Motor neuron (in vitro differentiated cells): ENCODE results near the gene ABCA8. TPM values are rescaled to one million over a fixed set of nuclear protein-coding genes. Genes with fewer than 3 reads are reported as not detected.

Experiments used
- ATAC-seq, 8 experiments: fragments of 200-7000 bp; cut with Tn5 transposase; replicated peaks in 6 of 8; 2 replicates each; pipeline ENCODE4 v1.8.0; 2021; ENCODE audit warnings: mild to moderate bottlenecking in 8 of 8, moderate library complexity in 8 of 8
- H3K27ac ChIP-seq, 2 donors: fragments of 250-450 bp; sonication (Bioruptor Pico); 2 replicates each; pipeline ENCODE4 v1.9.0; 2021; ENCODE audit warnings: antibody characterized with exemption in 2 of 2, mild to moderate bottlenecking in 2 of 2, moderate library complexity in 1 of 2
- H3K4me1 ChIP-seq, 2 donors: fragments of 250-450 bp; sonication (Bioruptor Pico); replicated peaks in 1 of 2; 2 replicates each; pipeline ENCODE4 v1.6.1; 2021; ENCODE audit warnings: antibody characterized with exemption in 2 of 2, mild to moderate bottlenecking in 2 of 2, moderate library complexity in 1 of 2
- H3K4me3 ChIP-seq, 5 donors: fragments of 250-450 bp; sonication (Bioruptor Pico); 2 replicates each; pipeline ENCODE4 v1.9.0; 2021; ENCODE audit warnings: antibody characterized with exemption in 5 of 5, mild to moderate bottlenecking in 5 of 5, moderate library complexity in 4 of 5
- WGBS, 10 experiments: fragments of 450-650 bp; shearing (Covaris generic); methylation state at CpG; one replicate each; pipeline ENCODE4 v1.0.0; 2022; 5-methylcytosine and 5-hydroxymethylcytosine counted together
- in situ Hi-C, 9 experiments: fragments of 400-800 bp; cut with MboI; loops; one replicate each; pipeline ENCODE4 v1.15.0; 2021; ENCODE audit warnings: low sequenced_read_pairs in 9 of 9, low pct_unique_long_range_greater_than_20kb in 2 of 9; ENCODE audit not compliant: unreplicated experiment in 9 of 9
- total RNA-seq, 8 experiments: library from RNA; unstranded; fragments of 300-600 nt; gene quantifications; 2 replicates each; pipeline versions ENCODE4 v1.2.3 to v1.2.4, GENCODE V29; 2022

ABCA8 gene
- total RNA-seq, 8 experiments from 2014 or later = 0.05 to 81.8 (median 3.0) TPM

DNA sequence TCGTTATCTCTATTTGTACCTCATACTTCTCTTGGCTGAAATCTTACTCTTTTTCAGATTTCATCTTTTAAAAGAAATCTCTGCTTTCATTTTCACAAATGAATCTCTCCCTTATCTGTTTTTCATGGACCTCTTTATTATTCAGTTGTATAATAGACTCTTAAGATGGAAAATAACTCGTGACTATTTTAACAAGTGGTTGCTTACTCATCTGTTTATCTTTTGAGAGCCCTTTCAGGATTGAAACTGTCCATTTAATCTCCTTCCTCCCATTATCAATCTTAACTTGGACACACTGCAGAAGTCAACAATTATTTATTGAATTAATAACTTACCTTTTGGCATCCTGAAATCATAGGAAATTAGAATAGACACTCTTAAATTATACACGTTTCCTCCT is 68.8 kb downstream of the ABCA8 start:
- no peak for ATAC-seq
- WGBS, 10 experiments = 56 to 90% (median 78%) methylated on average over 2 to 3 of the region's 3 CpGs
- in situ Hi-C loops = no loop called here

DNA sequence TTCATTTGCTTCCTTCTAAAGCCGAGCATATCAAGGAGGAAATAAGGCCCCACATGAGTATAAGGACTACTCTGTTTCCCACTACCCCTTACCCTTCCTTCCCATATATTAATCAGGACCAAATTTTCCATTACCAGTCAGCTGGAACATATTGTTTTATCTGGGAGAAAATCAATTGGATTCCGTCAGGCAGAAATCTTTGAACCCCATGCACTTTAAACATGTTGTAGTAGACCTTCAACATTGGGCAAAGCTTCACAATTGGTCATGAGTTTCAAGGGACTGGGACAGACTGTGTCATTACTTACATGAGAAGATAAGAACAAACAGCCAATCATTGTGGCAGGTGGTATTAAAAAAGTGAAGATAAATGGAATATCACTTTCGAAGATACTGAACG is 70.3 kb downstream of the ABCA8 start:
- 13 to 100% (median 80%) methylated on average over 1 to 4 of the region's 4 CpGs for WGBS, 10 experiments
- no peaks in the 10 kb centered on the region for H3K4me1 ChIP-seq
- ATAC-seq = no peak
- no peak overlapping the region for H3K27ac ChIP-seq
- in situ Hi-C loops = no loop called here
- no peak overlapping the region for H3K4me3 ChIP-seq

More for the DNA sequence above, 68.8 kb downstream of the ABCA8 start:
- Histone ChIP-seq H3K4me3 (no peak overlapping the region), H3K27ac (no peak overlapping the region), H3K4me1 (no peaks in the 10 kb centered on the region)

DNA sequence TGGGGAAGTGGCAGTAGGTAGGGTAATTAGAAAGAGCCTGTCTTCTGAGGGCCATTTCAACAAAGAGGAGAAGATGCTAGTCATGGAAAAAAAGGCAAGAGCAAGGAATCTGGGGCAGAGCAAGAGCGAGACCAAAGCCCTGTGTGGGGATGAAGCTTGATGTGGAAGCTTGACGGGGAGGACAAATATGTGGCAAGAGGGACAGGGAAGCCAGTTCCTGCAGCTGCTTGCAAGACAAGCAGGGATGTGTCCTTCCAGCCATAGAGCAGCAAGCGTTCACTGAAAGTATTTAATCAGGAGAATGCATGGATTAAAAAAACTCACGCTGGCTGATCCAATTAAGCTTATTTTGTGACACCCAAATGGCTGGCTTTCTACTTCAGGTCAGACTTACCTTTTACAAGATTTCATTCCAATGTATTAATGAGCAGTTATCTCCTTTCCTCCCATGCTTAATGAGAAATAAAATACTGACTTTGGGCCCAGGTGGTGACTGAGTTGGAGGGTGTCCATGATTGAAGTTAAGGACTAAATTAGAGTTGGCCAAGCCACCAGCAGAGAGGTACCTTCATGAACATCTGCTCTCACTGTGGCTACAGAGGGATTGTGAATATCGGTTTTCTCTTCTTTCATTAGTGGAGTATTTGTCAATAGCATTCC is 76.8 kb downstream of the ABCA8 start:
- in situ Hi-C loops = no loop called here
- no peaks in the 10 kb centered on the region for H3K4me1 ChIP-seq
- ATAC-seq = no peak

DNA sequence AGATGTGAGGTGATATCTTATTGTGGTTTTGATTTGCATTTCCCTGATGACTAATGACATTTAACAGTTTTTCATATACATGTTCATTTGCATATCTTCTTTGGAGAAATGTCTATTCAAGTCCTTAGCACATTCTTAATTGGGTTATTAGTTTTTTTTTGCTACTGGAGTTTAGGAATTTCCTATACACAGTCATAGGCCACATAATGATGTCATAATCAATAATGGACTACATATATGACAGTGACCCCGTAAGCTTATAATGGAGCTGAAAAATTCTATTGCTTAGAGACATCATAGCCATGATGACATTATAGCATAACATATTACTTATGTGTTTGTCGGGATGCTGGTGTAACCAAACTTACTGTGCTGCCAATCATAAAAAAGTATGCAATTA is 83.7 kb downstream of the ABCA8 start:
- Histone ChIP-seq H3K4me1 (no peaks in the 10 kb centered on the region), H3K27ac (no peak overlapping the region), H3K4me3 (no peak overlapping the region)
- in situ Hi-C loops = no loop called here
- WGBS, 10 experiments = 57 to 100% (median 88%) methylated on average over 1 to 2 of the region's 2 CpGs; no CpG with 5 or more reads in 1 of the 10 experiments
- no peak for ATAC-seq

More for the DNA sequence above, 76.8 kb downstream of the ABCA8 start:
- WGBS, 10 experiments = 33 to 94% (median 80%) methylated on average over 1 to 5 of the region's 5 CpGs
- Histone ChIP-seq H3K4me3 (no peak overlapping the region), H3K27ac (no peak overlapping the region)

DNA sequence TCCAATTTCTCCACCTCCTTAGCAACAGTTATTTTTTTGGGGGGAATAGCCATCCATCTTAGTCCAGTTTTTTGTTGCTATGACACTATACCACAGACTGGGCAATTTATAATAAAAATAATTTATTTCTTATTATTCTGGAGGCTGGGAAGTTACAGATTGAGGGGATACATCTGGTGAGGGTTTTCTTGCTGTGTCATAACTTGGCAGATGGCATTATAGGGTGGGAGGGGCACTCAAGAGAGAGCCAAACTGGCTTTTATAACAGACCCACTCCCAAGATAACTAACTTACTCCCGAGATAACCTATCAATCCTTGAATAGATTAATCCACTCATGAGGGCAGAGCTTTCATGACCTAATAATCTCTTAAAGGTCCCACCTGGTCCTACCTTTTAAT is 84.2 kb downstream of the ABCA8 start:
- 36 to 100% (median 100%) methylated on average over 1 of the region's 1 CpG; no CpG with 5 or more reads in 3 of the 10 experiments for WGBS, 10 experiments
- in situ Hi-C loops = no loop called here

DNA sequence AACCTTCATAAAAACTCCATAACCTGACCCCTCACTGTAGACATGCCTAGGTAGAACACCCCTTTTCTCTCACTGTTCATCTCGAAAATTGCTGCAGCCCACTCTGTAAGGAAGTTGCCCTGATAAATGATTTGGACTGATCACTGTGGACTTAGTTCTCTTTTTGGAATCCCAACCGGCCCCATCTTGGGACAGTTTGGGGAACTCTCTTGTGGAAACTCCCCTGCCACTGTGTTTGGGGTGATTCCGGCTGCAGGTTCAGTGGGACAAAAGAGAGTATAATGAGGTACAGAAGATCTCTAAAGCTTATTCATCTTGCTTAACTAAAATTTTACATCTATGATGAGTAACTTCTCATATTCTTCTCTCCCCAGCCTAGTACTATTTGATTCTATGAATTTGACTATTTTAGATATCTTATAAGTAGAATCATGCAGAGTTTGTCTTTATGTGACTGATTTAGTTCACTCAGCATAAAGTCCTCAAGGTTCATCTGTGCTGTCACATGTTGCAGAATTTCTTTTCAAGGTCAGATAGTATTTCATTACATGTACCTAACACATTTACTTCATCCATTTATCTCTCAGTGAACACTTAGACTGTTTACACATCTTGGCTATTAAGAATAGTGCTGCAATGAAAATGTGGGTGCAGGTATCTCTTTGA is 84.9 kb downstream of the ABCA8 start:
- 60 to 100% (median 72%) methylated on average over 1 to 3 of the region's 3 CpGs; no CpG with 5 or more reads in 2 of the 10 experiments for WGBS, 10 experiments

More for the DNA sequence above, 84.2 kb downstream of the ABCA8 start:
- Histone ChIP-seq H3K27ac (no peak overlapping the region), H3K4me1 (no peaks in the 10 kb centered on the region), H3K4me3 (no peak overlapping the region)
- no peak for ATAC-seq

DNA sequence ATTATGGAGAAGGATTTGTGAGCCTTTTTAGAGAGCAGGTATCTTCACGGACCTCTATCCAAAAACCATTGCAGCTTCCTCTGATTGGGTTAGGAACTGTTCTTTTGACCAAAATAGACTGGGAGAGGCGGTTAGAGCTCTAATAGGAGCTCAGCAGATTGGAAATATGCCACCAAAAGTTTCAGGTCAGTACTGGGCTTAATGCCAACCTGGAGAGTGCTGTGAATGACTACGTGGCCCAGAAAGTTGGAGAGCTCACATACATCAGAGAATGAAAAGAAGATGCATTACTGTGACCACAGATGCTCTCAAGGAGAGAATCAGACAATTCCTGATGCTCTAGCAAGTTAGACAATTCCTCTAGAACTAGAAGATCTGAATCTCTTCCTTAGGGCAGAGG is 86.5 kb downstream of the ABCA8 start:
- in situ Hi-C loops = no loop called here
- WGBS, 10 experiments = 26 to 95% (median 63%) methylated on average over 2 to 3 of the region's 3 CpGs; no CpG with 5 or more reads in 4 of the 10 experiments
- no peak overlapping the region for H3K27ac ChIP-seq
- H3K4me3 ChIP-seq = no peak overlapping the region
- H3K4me1 ChIP-seq = no peaks in the 10 kb centered on the region
- ATAC-seq = no peak

More for the DNA sequence above, 84.9 kb downstream of the ABCA8 start:
- H3K27ac ChIP-seq = no peak overlapping the region
- in situ Hi-C loops = no loop called here
- no peak overlapping the region for H3K4me3 ChIP-seq
- no peak for ATAC-seq
- H3K4me1 ChIP-seq = no peaks in the 10 kb centered on the region

DNA sequence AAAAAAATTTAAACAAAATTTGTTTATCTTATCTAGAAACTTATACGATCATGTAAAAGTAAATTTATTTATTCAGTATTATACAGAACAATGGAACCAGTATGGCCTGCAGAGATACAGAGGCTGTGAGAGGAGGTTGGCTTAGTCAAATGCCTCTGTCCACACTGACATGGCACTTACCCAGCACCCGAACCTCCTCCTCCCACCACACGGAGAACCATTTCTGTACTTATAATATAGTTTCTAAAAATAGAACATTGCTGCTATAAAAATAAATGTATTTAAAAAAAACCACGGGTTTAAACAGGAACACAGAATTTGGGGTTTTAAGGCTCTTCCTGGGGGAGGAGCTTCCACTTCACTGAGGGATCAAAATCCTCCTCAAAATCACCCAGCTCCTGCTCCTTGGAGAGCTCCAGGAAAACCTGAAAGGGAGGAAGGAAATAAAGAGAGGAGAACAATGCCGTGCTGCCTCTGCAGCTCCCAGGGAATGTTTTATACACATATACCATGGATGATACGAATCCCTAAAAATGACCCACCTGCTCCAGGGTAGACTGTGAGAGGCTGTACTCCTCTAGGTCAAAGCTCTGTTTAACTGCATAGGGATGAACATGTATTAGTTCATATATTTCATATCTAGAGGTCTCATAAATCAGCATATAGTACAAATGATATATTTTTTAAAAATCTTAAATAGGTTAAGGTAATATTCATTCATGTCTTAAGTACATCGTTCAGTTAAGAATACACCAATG is 87.3 kb downstream of the ABCA8 start:
- in situ Hi-C loops = no loop called here
- ATAC-seq = no peak
- WGBS, 10 experiments = 48 to 100% (median 72%) methylated on average over 1 to 7 of the region's 7 CpGs
- H3K4me3 ChIP-seq = no peak overlapping the region
- no peaks in the 10 kb centered on the region for H3K4me1 ChIP-seq
- H3K27ac ChIP-seq = no peak overlapping the region

DNA sequence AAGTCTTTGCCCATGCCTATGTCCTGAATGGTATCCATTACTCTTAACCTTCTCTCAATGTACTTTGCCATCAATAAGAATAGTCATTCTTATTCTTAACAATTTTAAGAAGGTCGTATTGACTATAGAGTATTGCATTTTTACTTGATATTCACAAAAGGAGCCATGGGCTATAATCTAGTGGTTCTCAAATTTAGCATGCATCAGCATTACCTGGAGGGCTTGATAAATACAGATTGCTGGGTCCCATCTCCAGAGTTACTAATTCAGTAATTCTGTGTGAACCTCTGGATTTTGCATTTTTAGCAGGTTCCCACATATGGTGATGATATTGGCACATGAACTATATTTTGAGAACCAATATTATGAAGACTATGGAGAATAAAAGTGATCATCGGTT is 89.6 kb downstream of the ABCA8 start:
- WGBS, 10 experiments = 0 to 100% (median 64%) methylated on average over 1 to 2 of the region's 2 CpGs; no CpG with 5 or more reads in 2 of the 10 experiments
- no peak overlapping the region for H3K4me3 ChIP-seq
- no peak for ATAC-seq
- in situ Hi-C loops = no loop called here
- no peak overlapping the region for H3K27ac ChIP-seq
- no peaks in the 10 kb centered on the region for H3K4me1 ChIP-seq

DNA sequence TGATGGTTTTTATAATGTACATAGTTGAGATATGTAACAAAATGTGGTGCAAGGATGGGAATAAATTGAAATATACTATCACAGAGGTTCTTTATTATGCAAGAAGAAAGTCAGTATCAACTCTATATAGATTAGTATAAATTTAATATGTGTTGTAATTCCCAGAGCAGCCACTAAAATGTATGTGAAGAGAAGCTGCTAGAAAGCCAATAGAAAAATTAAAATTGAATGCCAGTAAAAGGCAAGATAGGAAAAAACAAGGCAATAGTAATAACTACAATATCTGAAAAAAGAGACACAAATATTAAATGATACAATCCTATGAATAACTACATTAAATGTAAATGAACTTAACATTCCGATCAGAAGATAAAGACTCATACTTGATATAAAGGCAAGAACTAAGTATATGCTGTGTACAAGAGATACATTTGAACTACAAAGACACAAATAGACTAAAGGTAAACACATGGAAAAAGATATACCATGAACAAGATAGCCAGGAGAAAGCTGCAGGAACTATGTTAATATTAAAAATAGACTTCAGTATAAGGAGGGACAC is 92.0 kb downstream of the ABCA8 start:
- Histone ChIP-seq H3K4me1 (no peaks in the 10 kb centered on the region), H3K27ac (no peak overlapping the region), H3K4me3 (no peak overlapping the region)
- WGBS, 10 experiments = 88 to 100% (median 92%) methylated on average over 1 of the region's 1 CpG; no CpG with 5 or more reads in 1 of the 10 experiments
- in situ Hi-C loops = no loop called here
- ATAC-seq = no peak

DNA sequence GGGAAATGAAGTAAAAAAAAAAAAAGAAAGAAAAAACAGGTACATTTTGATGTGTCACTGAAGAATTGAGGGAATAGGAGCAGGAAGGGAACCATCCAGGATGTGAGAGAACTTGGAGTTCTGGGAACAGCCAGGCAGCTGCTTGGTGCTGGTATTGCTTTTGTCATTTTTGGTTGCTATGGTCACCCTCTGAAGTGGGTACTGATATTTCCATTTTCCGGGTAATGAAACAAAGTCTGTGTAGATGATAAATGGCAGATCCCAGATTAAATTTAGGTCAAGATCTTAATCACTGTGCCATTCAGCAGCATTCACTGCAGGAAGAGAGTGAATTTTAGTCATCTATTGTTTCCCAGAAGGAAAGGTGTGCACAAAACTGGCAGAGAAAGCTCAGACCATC is 93.6 kb downstream of the ABCA8 start:
- Histone ChIP-seq H3K4me1 (no peaks in the 10 kb centered on the region), H3K27ac (no peak overlapping the region), H3K4me3 (no peak overlapping the region)
- 17 to 100% (median 57%) methylated on average over 1 of the region's 1 CpG; no CpG with 5 or more reads in 3 of the 10 experiments for WGBS, 10 experiments
- peak in 1 of 8 experiments; percentile 35 for ATAC-seq
- in situ Hi-C loops = no loop called here

DNA sequence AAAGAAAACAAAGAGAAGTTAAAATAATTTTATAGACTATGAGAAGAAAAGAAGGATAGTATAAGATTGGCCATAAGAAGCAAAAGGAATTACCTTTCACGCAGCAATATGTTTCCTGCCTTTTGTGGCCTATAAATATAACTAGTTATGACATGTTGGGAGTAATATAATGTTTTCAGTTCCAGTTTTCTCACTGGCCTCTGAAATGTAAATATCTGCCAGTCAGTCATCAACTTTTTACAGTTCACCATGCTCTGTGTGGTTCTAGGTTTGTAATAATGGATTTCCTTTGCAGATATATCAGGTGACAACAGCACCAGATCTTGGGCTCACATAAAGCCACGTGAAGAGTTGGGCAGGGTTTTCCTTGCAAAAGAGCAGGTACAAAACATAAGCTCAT is 94.3 kb downstream of the ABCA8 start:
- Histone ChIP-seq H3K4me3 (no peak overlapping the region), H3K27ac (no peak overlapping the region), H3K4me1 (no peaks in the 10 kb centered on the region)
- ATAC-seq = no peak
- 29 to 100% (median 67%) methylated on average over 1 to 2 of the region's 2 CpGs for WGBS, 10 experiments
- in situ Hi-C loops = no loop called here

DNA sequence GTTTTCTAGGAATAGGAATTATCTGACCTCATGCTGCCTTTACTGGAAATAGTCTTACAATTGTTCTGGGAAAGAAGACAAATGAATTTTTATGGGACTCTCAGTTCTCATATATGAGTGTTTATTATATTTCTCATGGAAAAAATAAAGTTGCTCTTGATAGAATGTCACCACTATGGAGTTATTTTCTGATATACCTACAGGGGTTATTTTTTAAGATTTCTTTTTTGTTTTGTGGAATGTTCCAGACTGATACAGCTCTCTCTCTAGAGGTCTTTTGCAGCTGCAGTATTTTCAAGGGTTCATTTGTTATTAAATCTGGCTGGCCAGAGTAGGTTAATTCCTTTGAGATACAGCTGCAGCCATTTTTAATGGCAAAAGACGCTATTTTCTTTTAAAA is 100.7 kb downstream of the ABCA8 start:
- peaks cover 0 to 2% of the 10 kb centered on the region in 2 donors for H3K4me1 ChIP-seq
- in situ Hi-C loops = no loop called here
- ATAC-seq = no peak
- H3K4me3 ChIP-seq = no peak overlapping the region
- no peak overlapping the region for H3K27ac ChIP-seq
- WGBS, 10 experiments = 10 to 100% (median 83%) methylated on average over 1 of the region's 1 CpG; no CpG with 5 or more reads in 1 of the 10 experiments
